ENCODE results near the gene MIPEP.
"Not testable (repeated sequence)": the region's sequence is repeated elsewhere in the genome, so short reads cannot be mapped to it uniquely, and the experiment has no call there.

Gene MIPEP

DNA sequence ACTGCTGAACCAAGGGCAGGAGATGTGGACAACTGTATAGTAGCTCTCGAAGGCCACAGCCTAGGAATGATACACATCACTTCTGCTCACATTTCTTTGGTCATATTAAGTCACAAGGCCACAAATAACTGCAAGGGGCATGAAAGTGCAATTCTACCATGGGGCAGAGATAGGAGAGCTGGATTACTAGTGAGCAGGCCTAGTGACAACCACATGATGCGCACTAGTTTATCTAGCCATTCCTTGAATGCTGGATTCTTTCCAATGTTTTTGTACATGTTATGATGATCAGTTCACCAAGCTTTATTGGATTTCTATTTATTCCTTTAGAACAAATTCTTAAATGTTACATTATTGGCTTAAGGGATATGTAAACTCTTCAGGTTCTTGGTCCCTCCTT is 100.7 kb downstream of the MIPEP start:
- FAIRE-seq (no peak), DNase-seq (ENCODE audit: extremely low spot score, insufficient read length, low read depth) (no peak)

DNA sequence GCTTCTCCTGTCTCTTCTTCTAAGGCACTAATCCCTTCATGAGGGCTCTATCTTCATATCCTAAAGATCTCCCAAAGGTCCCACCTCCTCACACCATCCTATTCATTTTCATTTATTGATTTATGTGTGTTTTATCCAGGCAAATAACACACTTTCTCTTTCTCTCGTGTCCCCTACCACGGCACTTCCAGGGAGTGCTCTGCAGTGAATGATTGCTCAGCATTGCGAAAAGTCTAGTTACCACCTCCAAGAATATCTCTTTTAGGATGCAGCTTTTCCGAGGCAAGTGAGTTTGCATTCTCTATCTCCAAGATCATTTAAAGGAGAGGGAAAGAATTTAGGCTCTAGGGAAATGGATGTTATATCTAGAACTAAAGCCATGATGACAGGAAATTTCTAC is 101.7 kb downstream of the MIPEP start:
- FAIRE-seq: no peak
- DNase-seq (ENCODE audit: extremely low spot score, insufficient read length, low read depth): no peak

DNA sequence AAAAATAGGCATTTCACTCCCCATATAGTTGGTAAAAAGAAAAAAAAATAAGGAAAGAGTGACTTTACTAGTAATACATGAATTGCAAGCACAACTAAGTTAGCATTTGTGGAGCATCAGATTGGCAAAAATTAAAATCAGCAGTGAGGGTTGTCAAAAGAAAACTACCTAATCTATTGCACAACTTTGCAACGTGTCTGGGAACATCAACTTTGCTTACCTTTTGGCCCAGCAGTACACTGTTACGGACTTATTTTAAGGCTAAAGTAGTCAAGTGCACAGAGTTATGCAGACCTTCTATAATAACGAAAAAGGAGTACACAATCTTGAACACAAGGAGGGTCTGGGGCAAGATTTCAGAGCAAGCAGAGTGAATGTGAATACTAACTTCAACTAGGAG is 102.6 kb downstream of the MIPEP start:
- DNase-seq (ENCODE audit: extremely low spot score, insufficient read length, low read depth) (no peak), FAIRE-seq (no peak)

DNA sequence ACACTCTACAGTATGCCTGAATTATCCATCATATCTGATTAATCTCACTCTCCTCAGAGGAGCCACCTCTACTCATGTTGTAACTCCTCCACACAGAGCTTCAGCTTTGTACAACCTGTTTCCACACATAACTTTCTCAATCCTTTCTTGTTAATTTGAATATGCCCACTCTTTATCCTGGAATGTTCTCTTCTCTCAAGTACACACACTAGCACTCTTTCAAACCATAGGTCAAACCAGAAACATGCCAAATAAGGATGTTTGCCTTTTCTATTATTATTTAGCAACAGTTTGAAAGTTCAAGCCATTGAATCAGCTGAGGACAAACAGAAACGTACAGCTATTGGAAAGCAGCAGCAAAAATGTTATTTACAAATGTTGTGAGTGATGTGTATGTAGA is 110.3 kb downstream of the MIPEP start:
- FAIRE-seq (peak; percentile 39), DNase-seq (ENCODE audit: extremely low spot score, insufficient read length, low read depth) (no peak)

DNA sequence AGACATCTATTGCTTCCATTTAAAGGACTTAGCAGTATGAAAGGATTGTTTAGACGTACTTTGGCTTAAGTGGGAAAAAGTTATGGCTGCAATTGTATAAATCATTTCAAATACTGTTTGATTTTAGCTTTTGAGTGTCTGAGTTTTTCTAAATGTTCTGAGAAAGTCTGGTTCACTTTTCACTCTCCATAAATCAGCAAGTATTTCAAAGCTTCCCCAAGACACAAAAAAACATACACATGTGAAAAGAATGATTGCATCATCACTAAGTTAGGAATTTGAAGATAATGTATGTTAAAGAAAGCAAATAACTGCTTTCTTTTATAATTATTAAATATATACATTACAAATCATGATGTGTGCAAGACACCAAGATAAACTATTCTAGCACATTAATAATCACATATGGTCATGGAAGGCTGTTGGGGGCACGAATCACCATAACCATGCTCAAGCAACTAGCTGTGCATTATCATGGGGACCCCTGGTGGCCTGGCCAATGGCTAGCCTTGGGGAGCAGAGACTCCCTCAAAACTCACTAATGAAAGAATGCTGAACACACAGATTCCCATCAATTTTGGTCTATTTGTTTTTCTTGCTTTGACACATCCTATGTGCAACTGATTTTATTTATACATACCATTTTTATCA is 111.1 kb downstream of the MIPEP start:
- FAIRE-seq (peak; percentile 38), DNase-seq (ENCODE audit: extremely low spot score, insufficient read length, low read depth) (no peak)

DNA sequence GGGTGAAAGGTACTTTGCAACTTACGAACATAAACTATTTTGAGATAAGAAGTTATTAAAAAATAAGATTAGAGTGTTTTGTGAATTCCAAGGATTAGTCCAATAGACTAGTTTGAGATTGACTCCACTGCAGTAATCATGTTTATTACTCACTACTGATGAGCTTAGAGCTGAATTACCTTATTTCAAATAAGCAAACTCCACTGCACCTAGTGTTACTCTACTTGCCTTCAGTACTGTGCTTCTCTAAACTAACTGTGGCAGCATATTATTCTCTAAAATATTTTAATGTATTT is 111.7 kb downstream of the MIPEP start:
- no peak for DNase-seq (ENCODE audit: extremely low spot score, insufficient read length, low read depth)
- FAIRE-seq: no peak

DNA sequence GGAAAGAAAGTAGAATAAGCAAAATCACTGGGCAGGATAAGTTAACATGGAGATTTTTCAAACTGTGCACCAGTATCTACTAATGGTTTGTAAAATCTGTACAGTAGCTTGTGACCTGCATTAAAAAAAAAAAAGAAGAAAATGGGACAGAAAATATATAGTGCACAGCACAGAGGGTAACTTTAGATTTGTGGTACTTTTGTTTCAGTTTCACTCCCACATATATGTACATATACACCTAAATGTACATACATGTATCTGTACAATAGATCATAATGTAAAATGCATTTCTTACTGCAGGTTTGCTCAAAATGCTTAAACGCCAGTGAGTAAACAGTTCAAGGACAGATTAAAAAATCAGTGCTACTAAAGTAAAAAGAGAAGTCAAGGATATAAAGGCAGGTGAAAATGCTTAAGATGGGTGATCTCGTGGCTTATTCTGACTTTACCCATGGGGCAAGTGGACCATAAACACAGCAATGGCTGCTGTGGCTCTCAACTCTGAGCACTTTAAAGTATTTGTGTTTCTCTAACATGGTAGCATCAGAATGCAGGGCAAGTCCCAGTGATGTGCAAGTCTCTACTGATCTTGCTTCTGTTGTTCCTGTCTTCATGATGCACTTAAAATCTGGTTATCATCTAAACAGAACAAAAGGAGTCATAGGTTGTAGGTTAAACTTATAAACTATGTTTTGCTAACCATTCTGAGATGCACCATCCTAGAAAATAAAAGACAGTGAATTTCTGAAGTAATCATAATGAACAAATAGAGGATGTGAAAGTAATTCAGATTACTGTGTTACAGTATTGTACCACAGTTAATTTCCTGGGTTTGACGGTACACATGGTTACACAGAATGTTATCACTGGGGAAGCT is 112.3 kb downstream of the MIPEP start:
- DNase-seq (ENCODE audit: extremely low spot score, insufficient read length, low read depth): peak; percentile 22
- FAIRE-seq: peak; percentile 94

DNA sequence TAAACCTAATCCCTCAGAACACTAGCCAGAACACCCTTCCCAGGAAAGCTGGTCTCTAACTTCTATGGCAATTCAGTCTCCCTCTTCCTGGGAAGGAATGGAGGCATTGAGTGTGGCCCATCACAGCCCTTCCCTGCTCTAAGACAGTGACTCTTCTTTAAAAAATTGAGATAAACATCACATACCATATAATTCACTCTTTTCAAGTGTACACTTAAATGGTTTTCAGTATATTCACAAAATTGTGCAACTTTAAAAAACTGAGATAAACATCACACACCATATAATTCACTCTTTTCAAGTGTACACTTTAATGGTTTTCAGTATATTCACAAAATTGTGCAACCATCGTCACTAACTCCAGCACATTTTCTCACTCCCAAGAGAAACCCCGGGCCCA is 116.5 kb downstream of the MIPEP start:
- DNase-seq (ENCODE audit: extremely low spot score, insufficient read length, low read depth) (no peak), FAIRE-seq (no peak)

DNA sequence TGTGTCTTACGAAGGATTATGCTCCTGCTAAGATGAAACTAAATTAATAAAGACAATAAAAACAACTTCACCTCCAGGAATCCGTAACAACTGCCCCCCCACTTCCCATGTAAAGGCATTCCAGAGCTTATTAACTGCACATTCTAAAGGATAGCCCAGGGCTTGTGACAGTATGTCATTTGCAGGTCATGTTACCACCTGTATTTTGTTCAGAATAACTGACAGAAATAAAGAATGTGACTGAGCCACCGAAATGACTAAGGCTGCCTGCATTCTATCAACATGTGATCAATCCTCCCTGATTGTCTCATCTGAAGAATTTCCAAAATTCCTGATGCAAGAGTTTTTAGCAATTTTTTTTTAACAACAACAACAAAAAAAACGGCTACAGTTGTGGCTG is 117.2 kb downstream of the MIPEP start:
- no peak for FAIRE-seq

DNA sequence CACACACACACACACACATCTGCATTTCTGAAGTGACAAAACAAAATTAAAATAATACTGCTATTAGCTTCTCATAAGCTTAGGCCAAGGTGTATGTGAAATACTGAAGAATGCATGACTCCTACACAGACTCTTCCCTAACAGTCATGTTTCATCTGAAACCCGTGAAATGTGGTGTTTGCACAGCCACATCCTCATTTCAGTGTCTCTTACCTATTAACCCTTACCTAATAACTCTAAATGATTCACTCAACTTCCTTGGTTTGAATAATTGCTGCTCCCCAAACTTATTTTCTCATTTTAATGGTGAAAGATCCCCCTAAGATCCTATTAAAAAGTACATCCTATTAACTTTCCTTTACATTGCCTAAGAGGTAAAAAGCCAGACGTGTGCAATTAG is 117.6 kb downstream of the MIPEP start:
- DNase-seq (ENCODE audit: extremely low spot score, insufficient read length, low read depth) (no peak), FAIRE-seq (peak; percentile 92)

More for the DNA sequence above, 117.2 kb downstream of the MIPEP start:
- no peak for DNase-seq (ENCODE audit: extremely low spot score, insufficient read length, low read depth)

DNA sequence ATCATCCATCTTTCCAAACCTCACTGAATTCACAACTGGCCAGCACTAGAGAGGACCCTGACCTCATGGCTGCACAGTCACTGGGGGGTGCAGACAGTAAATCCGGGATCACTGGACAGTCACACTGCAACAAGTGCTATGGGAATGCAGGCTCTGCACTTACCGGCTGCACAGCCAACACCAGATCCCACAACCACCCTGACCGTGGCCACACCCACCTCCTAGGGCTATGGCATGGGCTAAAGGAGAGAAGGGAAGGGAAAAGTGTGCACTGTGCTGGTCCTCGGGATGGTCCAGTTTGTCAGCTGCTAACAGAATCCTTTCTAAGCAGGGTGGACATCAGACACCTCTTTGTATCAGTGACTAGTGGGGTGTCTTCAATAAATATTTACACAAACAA is 118.2 kb downstream of the MIPEP start:
- no peak for DNase-seq (ENCODE audit: extremely low spot score, insufficient read length, low read depth)
- no peak for FAIRE-seq

DNA sequence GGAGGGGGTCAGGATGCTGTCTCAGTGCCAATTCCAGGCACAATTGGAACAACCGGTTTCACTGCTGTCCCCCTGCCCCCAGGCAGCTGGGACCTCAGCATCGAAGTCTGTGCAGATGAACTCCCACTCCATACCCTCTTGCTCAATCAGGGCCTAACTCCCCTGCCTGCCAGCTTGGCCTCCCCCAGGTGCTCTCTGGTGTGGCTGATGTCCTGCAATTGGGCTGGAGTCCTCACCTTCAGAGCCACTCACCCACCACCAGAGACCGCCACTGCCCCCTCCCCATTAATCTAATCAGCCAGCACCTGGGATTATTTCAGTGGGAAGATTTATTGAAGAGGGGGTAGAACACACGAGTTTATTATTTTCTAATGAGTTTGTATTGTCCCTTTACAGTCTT is 118.8 kb downstream of the MIPEP start:
- no peak for FAIRE-seq
- no peak for DNase-seq (ENCODE audit: extremely low spot score, insufficient read length, low read depth)

DNA sequence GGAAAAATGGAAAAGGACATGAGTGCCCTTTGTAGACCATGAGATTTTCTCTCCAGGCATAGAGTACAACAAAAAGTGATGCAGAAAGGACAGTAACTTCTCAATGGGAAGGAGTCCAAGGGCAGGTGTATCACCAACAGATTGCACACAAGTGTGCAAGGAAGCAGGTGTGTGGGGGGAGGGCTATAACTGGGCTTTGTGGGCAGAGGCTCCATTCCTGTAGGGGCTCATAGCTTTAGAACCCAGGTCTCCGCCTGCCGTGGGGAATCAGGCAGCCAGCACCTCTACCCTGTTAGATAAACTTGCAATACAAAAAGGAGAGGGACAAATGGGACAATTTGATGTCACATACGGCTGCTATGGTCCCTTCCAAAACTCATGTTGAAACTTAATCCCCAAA is 119.8 kb downstream of the MIPEP start:
- DNase-seq (ENCODE audit: extremely low spot score, insufficient read length, low read depth) (no peak), FAIRE-seq (no peak)

DNA sequence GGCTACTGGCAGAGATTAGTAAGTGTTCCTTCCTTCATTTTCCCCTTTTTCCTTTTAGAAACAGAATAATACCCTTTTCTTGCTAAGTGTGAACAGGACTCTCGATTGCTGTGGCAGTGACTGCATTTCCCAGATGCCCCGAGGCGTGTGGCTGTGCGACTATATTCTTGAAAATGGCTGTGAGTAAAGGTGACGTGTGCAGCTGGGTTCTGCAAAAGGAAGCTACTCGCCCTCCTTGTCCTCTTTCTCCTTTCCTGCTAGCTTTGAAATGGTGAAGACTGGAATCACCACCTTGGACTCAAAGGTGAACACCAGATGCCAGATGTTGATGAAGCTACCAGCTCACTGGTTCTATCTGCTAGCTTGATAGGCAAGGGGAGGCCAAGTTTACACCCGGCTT is 121.4 kb downstream of the MIPEP start:
- FAIRE-seq: no peak
- DNase-seq (ENCODE audit: extremely low spot score, insufficient read length, low read depth): no peak

DNA sequence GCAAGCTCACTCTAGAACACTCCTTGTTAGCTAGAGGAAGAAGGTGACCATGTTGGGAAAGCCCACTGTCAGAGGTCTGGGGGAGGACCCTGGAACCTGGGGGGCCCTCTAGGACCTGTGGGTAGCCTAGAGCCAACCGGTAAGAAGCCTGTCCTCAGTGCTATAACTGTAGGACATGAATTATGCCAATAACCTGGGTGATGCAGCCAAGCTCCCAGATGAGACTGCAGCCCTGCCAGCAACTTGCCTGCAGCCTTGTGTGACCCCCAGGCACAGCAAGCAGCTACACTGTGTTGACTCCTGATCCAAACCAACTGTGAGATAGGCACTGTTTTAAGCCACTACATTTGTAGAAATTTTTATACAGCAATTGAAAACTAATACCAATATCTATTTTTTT is 122.3 kb downstream of the MIPEP start:
- FAIRE-seq (no peak), DNase-seq (ENCODE audit: extremely low spot score, insufficient read length, low read depth) (no peak)

DNA sequence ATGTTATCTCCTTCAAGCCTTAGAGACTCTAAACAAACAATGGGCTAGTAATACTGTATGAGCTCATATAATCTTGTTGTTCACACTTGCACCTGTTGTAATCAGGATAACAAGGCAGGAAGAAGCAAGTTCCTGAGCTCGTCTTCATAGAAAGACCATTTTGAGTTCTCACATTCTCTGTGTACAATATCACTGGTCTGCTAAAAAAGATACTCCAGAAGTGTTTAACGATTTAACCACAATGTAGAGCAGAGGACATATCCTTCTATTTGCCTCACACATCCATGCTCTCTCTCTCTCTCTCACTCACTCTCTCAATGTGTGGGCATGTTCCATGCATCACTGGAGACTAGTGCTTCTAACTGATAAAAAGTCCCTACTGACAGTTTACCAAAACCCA is 122.9 kb downstream of the MIPEP start:
- no peak for DNase-seq (ENCODE audit: extremely low spot score, insufficient read length, low read depth)
- peak; percentile 81 for FAIRE-seq

DNA sequence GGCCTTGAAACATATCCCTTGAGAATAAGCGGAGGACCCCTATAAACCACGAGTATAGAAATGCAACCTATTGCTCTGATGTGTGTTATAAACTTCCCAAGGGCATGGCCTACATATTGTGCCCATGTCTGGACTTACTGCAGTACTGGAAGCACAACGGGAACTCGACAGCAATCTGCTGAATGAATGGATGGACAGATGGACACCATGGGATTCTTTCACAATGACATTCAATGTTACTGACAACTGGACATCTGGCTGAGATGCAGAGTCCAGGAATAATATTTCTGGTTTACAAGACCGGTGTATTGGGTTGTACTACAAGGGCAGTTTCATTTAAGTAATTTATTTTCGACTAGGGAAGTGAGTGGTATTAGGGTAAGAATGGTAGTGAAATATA is 123.7 kb downstream of the MIPEP start:
- no peak for FAIRE-seq
- no peak for DNase-seq (ENCODE audit: extremely low spot score, insufficient read length, low read depth)

DNA sequence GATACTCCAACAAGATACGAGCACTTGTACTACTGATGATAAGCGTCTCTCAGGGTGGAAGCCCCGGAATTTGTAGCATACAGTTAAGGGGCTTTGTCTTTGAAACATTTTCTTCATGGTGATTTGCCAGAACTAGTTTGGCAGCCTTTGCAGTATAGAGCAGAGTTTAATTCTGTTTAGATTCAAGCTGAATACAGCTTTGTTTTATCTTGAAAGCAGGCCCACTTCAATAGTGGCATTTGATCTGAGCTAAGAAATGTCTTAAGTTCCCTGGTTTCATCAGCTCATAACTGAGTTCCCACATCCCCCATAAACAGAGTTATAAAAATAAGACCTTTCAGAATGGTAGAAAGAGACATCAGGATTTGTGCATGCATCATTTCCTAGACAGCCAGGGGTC is 125.9 kb downstream of the MIPEP start:
- FAIRE-seq (no peak), DNase-seq (ENCODE audit: extremely low spot score, insufficient read length, low read depth) (no peak)

DNA sequence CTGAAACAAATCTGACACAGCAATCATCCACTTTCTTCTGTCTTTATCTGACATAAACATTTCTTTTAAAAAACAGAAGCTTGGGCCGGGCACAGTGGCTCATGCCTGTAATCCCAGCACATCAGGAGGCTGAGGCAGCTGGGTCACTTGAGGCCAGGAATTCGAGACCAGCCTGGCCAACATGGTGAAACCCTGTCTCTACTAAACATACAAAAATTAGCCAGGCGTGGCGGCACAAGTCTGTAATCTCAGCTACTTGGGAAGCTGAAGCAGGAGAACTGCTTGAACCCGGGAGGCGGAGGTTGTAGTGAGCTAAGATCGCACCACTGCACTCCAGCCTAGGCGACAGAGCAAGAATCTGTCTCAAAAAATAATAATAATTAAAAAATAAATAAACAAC is 127.4 kb downstream of the MIPEP start:
- FAIRE-seq; DNase-seq (ENCODE audit: extremely low spot score, insufficient read length, low read depth): not testable (repeated sequence)

DNA sequence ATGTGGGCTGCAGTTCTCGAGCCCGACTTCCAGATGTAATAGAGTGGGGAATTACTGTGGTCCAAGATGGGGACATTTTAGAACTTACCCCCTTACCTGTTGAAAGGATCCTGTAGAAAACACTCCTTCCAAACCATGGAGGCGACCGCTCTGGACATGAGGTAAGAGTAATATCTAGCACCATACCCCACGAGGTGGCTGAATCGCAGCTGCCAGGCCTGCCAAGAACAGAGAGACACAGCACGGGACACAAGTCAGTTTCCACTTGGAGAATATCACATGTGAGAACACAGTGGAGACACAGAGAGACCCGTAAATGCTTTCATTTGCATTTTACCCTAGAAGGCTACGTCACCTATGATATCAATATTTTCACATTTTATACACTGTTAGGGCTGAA is 129.2 kb downstream of the MIPEP start:
- no peak for FAIRE-seq
- DNase-seq (ENCODE audit: extremely low spot score, insufficient read length, low read depth): no peak

DNA sequence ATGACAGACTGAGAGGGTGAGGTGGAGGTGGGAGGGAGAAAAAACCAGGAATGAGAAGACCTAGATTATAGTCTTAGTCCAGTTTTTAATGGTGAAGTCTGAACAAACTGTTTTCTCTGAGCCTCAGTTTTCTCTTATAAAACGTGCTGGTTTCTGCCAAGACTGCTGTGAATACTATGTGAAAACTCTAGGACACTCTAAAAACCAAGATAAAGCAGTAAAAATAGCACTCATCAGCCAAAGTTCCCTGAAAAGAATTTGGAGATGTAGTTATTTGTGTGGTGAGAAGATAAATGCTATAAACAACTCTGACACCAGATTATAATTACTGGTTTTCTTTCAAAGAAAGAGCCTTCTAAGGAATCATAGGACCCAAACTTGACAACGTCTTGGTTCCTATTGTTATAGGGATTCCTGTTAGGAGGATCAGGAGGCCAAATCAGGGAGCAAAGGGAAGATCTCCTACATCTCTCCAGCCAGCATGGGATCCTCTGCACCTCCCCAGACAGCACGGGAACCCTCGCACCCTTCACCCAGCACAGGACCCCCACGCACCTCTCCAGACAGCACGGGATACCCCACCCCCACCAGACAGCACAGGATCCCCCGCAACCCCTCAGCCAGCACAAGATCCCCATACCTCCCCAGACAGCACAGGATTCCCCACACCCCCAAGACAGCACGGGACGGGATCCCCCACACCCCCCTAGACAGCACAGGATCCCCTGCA is 130.2 kb downstream of the MIPEP start:
- no peak for DNase-seq (ENCODE audit: extremely low spot score, insufficient read length, low read depth)
- no peak for FAIRE-seq

All from GM18507 (cell line).